Caco-2 (cell line): ENCODE measurements around the gene AP1S3. TPM values are rescaled to one million over a fixed set of nuclear protein-coding genes. Genes with fewer than 3 reads are reported as not detected.

Experiments used
- BruUV-seq: library from RNA; stranded (reverse); fragments of 400-500 nt; replicated peaks from 2 replicates; lab custom pipeline; 2021; lab: Mats Ljungman, UMichigan
- CTCF ChIA-PET: fragments of 300-600 bp; sonication (Branson Sonifier 250); formaldehyde crosslinking; loops from one replicate; lab custom pipeline; 2022; ENCODE audit warnings: antibody characterized with exemption; lab: Charles Lee
- POLR2A ChIA-PET: fragments of 300-600 bp; sonication (Branson Sonifier 250); formaldehyde crosslinking; loops from one replicate; lab custom pipeline; 2022; ENCODE audit warnings: antibody characterized with exemption; lab: Charles Lee
- DNase-seq, 2 experiments: peaks; one replicate each; pipeline versions ENCODE4 v3.0.0 to v3.0.0-alpha.2; 2020 to 2022
- H3K27me3 ChIP-seq: replicated peaks from 2 replicates; pipeline ENCODE4 v1.6.0; 2011; ENCODE audit warnings: low read length; ENCODE audit not compliant: control insufficient read depth, insufficient read depth
- H3K36me3 ChIP-seq: 2 replicates; pipeline ENCODE4 v1.5.1; 2011; ENCODE audit warnings: low read length; ENCODE audit not compliant: control insufficient read depth, insufficient read depth
- H3K4me1 ChIP-seq: fragments of 250-450 bp; sonication (Bioruptor Pico); 2 replicates; pipeline ENCODE4 v1.5.1; 2020; ENCODE audit warnings: mild to moderate bottlenecking
- H3K4me3 ChIP-seq: 2 replicates; pipeline ENCODE4 v1.5.1; 2011; ENCODE audit warnings: low read depth, mild to moderate bottlenecking, control low read depth, low read length
- H3K9me3 ChIP-seq: fragments of 250-450 bp; sonication (Bioruptor Pico); 2 replicates; pipeline ENCODE4 v1.5.1; 2020; ENCODE audit warnings: mild to moderate bottlenecking, moderate library complexity
- H3K27ac Mint-ChIP-seq: one replicate; pipeline ENCODE4 v1.8.0; 2022; ENCODE audit warnings: mixed read lengths; ENCODE audit not compliant: unreplicated experiment
- H3K27me3 Mint-ChIP-seq: one replicate; pipeline ENCODE4 v1.8.0; 2022; ENCODE audit warnings: mixed read lengths; ENCODE audit not compliant: insufficient read depth, unreplicated experiment
- H3K36me3 Mint-ChIP-seq: one replicate; pipeline ENCODE4 v1.8.0; 2022; ENCODE audit warnings: mild to moderate bottlenecking, mixed read lengths; ENCODE audit not compliant: insufficient read depth, unreplicated experiment
- H3K4me1 Mint-ChIP-seq: one replicate; pipeline ENCODE4 v1.8.0; 2022; ENCODE audit warnings: low read depth, mixed read lengths; ENCODE audit not compliant: unreplicated experiment
- H3K4me3 Mint-ChIP-seq: one replicate; pipeline ENCODE4 v1.8.0; 2022; ENCODE audit warnings: mild to moderate bottlenecking, moderate library complexity, mixed read lengths; ENCODE audit not compliant: unreplicated experiment
- H3K9me3 Mint-ChIP-seq: one replicate; pipeline ENCODE4 v1.8.0; 2022; ENCODE audit warnings: mixed read lengths; ENCODE audit not compliant: unreplicated experiment
- intact Hi-C: fragments of 100-400 bp; cut with micrococcal nuclease; formaldehyde crosslinking; loops from one replicate; pipeline ENCODE4 v1.10.0; 2022; ENCODE audit not compliant: unreplicated experiment
- total RNA-seq: library from RNA; stranded (reverse); gene quantifications from 2 replicates; pipeline ENCODE4 v1.2.3, GENCODE V29; 2022
- TF ChIP-seq, protein P1 (sequence below), 2 experiments: fragments of 200-600 bp in 1 of 2; IDR thresholded peaks; 1 replicate in 1 of 2; 2 replicates in 1 of 2; pipeline versions ENCODE4 v1.5.1 to v1.8.0; 2011 to 2022; ENCODE audit warnings: antibody characterized with exemption in 1 of 2, control low read depth in 1 of 2, inconsistent platforms in 1 of 2, low read depth in 1 of 2, low read length in 1 of 2, mild to moderate bottlenecking in 1 of 2, moderate library complexity in 1 of 2; ENCODE audit not compliant: insufficient read depth in 1 of 2, severe bottlenecking in 1 of 2, unreplicated experiment in 1 of 2

The AP1S3 gene
- total RNA-seq, 1 experiment from 2014 or later = 180 TPM

DNA sequence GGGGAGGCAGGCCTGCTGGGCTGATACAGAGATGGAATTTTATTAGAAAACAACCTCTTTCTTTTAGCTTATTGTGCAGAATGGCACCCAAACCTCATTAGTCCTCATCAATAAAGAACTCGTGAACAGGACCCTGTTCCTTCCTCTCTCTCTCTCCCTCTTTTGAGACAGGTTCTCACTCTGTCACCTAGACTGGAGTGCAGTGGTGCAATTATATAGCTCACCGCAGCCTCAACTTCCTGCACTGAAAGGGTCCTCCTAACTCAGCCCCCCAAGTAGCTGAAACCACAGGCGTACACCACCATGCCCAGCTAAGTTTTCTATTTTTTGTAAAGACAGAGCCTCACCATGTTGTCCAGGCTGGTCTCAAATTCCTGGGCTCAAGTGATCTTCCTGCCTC lies 21.7 kb upstream of the AP1S3 start:
- no peak overlapping the region for H3K4me3 ChIP-seq

DNA sequence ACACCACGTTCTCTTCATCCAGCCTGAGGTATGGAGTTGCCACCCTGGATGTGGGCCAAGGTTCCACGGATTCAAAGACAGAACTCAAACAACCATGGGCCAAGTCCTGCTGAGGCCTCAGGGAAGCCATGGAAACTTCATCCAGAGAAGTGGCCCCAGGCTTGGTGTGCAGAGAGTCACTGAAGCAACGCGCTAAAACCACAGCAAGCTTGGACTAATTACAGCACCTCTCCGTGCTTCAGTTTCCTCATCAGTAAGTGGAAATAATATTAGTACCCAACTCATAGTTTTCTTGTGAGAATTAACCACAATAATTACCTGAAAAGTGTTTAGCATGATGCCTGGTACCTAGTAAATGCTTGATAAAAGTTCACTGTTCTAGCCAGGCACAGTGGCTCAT lies 19.2 kb upstream of the AP1S3 start:
- CTCF ChIA-PET = interaction anchor here (1.1 kb wide), 1 partner anchor 18 kb away, joined by 4 read pairs; no protein-coding TSS in a partner anchor
- peaks cover 52% of the 10 kb centered on the region for H3K36me3 Mint-ChIP-seq
- TF ChIP-seq, protein P1, sequence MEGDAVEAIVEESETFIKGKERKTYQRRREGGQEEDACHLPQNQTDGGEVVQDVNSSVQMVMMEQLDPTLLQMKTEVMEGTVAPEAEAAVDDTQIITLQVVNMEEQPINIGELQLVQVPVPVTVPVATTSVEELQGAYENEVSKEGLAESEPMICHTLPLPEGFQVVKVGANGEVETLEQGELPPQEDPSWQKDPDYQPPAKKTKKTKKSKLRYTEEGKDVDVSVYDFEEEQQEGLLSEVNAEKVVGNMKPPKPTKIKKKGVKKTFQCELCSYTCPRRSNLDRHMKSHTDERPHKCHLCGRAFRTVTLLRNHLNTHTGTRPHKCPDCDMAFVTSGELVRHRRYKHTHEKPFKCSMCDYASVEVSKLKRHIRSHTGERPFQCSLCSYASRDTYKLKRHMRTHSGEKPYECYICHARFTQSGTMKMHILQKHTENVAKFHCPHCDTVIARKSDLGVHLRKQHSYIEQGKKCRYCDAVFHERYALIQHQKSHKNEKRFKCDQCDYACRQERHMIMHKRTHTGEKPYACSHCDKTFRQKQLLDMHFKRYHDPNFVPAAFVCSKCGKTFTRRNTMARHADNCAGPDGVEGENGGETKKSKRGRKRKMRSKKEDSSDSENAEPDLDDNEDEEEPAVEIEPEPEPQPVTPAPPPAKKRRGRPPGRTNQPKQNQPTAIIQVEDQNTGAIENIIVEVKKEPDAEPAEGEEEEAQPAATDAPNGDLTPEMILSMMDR (IDR thresholded peaks at IDR 0.05; ENCODE audit: insufficient read depth in 1 of 2, low read depth in 1 of 2, low read length in 1 of 2, severe bottlenecking in 1 of 2, unreplicated experiment in 1 of 2) = no peak
- H3K36me3 ChIP-seq = no peaks in the 10 kb centered on the region
- intact Hi-C loops = loop anchor here (1.0 kb wide), 2 partner anchors 19 to 76 kb away; partner anchors contain the start of gene AP1S3
- no peaks in the 10 kb centered on the region for H3K27me3 ChIP-seq
- H3K27ac Mint-ChIP-seq = peak overlapping the region; percentile 87
- H3K27me3 Mint-ChIP-seq = no peaks in the 10 kb centered on the region
- peak overlapping the region; percentile 48 for H3K4me3 Mint-ChIP-seq
- no peak overlapping the region for H3K4me3 ChIP-seq
- H3K9me3 ChIP-seq = no peaks in the 10 kb centered on the region
- H3K9me3 Mint-ChIP-seq = no peaks in the 10 kb centered on the region
- peaks cover 78% of the 10 kb centered on the region for H3K4me1 Mint-ChIP-seq
- DNase-seq = no peak
- BruUV-seq = TSS peak; percentile 77
- POLR2A ChIA-PET = no interaction called here
- peaks cover 94% of the 10 kb centered on the region for H3K4me1 ChIP-seq

More for the DNA sequence above, 21.7 kb upstream of the AP1S3 start:
- H3K27ac Mint-ChIP-seq = peak overlapping the region; percentile 100
- H3K27me3 ChIP-seq = no peaks in the 10 kb centered on the region
- CTCF ChIA-PET = interaction anchor here (0.6 to 3.0 kb wide), 3 partner anchors 53 to 98 kb away, joined by 4 to 19 read pairs (median 7); no protein-coding TSS in a partner anchor
- BruUV-seq = no TSS peak
- H3K9me3 Mint-ChIP-seq = no peaks in the 10 kb centered on the region
- H3K4me1 ChIP-seq = peaks cover 98% of the 10 kb centered on the region
- intact Hi-C loops = no loop called here
- TF ChIP-seq, protein P1 (IDR thresholded peaks at IDR 0.05; ENCODE audit: insufficient read depth in 1 of 2, low read depth in 1 of 2, low read length in 1 of 2, severe bottlenecking in 1 of 2, unreplicated experiment in 1 of 2) = no peak
- peaks cover 80% of the 10 kb centered on the region for H3K4me1 Mint-ChIP-seq
- no peaks in the 10 kb centered on the region for H3K9me3 ChIP-seq
- H3K36me3 ChIP-seq = no peaks in the 10 kb centered on the region
- H3K27me3 Mint-ChIP-seq = no peaks in the 10 kb centered on the region
- peaks cover 43% of the 10 kb centered on the region for H3K36me3 Mint-ChIP-seq
- no peak for DNase-seq
- H3K4me3 Mint-ChIP-seq = peak overlapping the region; percentile 18
- POLR2A ChIA-PET = no interaction called here

DNA sequence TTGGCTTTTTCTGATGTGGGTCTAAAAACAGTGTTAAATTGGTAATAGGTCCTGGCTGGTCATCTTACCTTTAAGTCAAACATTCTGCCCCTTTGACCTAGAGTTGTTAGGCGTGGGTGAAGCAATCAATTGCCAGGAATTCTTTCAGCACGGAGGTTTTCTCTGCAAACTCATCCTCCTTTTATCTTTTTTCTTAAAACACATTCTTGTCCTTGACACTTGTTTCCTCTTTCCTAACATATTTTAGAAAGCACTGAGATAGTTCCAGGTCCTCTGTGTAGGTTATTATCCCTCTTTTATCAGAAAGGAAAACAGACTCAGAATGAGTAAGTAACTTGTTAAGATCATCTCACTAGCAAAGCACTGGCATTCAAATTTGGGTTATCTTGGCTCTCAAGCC lies 18.6 kb upstream of the AP1S3 start:
- Mint-ChIP-seq H3K9me3 (peaks cover under 1% of the 10 kb centered on the region), H3K4me3 (peak overlapping the region; percentile 48), H3K4me1 (peaks cover 79% of the 10 kb centered on the region), H3K36me3 (peaks cover 53% of the 10 kb centered on the region), H3K27me3 (no peaks in the 10 kb centered on the region), H3K27ac (peak overlapping the region; percentile 87)
- Histone ChIP-seq H3K4me1 (peaks cover 96% of the 10 kb centered on the region), H3K4me3 (no peak overlapping the region), H3K27me3 (no peaks in the 10 kb centered on the region), H3K36me3 (no peaks in the 10 kb centered on the region), H3K9me3 (peaks cover 3% of the 10 kb centered on the region)
- POLR2A ChIA-PET = no interaction called here
- intact Hi-C loops = loop anchor here (1.0 kb wide), 2 partner anchors 19 to 76 kb away; partner anchors contain the start of gene AP1S3
- DNase-seq = peak; percentile 66 to 77
- CTCF ChIA-PET = interaction anchor here (1.1 kb wide), 1 partner anchor 18 kb away, joined by 4 read pairs; no protein-coding TSS in a partner anchor
- TF ChIP-seq, protein P1 (IDR thresholded peaks at IDR 0.05; ENCODE audit: insufficient read depth in 1 of 2, low read depth in 1 of 2, low read length in 1 of 2, severe bottlenecking in 1 of 2, unreplicated experiment in 1 of 2) = no peak
- BruUV-seq = no TSS peak
